Measurements from ENCODE around the gene TNFSF10.

Gene TNFSF10

GRCh38 chr3:172542999-172543398 lies 19.8 kb upstream of the TNFSF10 start:
- Histone ChIP-seq H3K4me1 (ENCODE audit: control insufficient read depth, insufficient read depth, low read length) (no peaks in the 10 kb centered on the region), H3K9me3 (ENCODE audit: control insufficient read depth, insufficient read depth, low read length) (no peaks in the 10 kb centered on the region), H3K27me3 (ENCODE audit: control insufficient read depth, insufficient read depth, low read length) (no peaks in the 10 kb centered on the region), H3K9ac (ENCODE audit: low read depth, low read length) (no peak overlapping the region), H3K36me3 (ENCODE audit: control insufficient read depth, insufficient read depth, low read length) (no peaks in the 10 kb centered on the region), H3K4me3 (ENCODE audit: low read depth, low read length) (no peak overlapping the region)

- Histone ChIP-seq H3K9me3 (ENCODE audit: control insufficient read depth, insufficient read depth, low read length) (no peaks in the 10 kb centered on the region), H3K27me3 (ENCODE audit: control insufficient read depth, insufficient read depth, low read length) (no peaks in the 10 kb centered on the region), H3K4me3 (ENCODE audit: low read depth, low read length) (no peak overlapping the region), H3K4me1 (ENCODE audit: control insufficient read depth, insufficient read depth, low read length) (no peaks in the 10 kb centered on the region), H3K9ac (ENCODE audit: low read depth, low read length) (no peak overlapping the region), H3K36me3 (ENCODE audit: control insufficient read depth, insufficient read depth, low read length) (no peaks in the 10 kb centered on the region)
These were observed 18.8 kb upstream of the TNFSF10 start for GRCh38 chr3:172541945-172542488.

- Histone ChIP-seq H3K4me1 (ENCODE audit: control insufficient read depth, insufficient read depth, low read length) (no peaks in the 10 kb centered on the region), H3K4me3 (ENCODE audit: low read depth, low read length) (no peak overlapping the region), H3K36me3 (ENCODE audit: control insufficient read depth, insufficient read depth, low read length) (no peaks in the 10 kb centered on the region), H3K9ac (ENCODE audit: low read depth, low read length) (no peak overlapping the region), H3K27me3 (ENCODE audit: control insufficient read depth, insufficient read depth, low read length) (no peaks in the 10 kb centered on the region), H3K9me3 (ENCODE audit: control insufficient read depth, insufficient read depth, low read length) (no peaks in the 10 kb centered on the region)
These were observed 16.8 kb upstream of the TNFSF10 start for GRCh38 chr3:172540049-172540448.

- Histone ChIP-seq H3K4me1 (ENCODE audit: control insufficient read depth, insufficient read depth, low read length) (no peaks in the 10 kb centered on the region), H3K9ac (ENCODE audit: low read depth, low read length) (no peak overlapping the region), H3K36me3 (ENCODE audit: control insufficient read depth, insufficient read depth, low read length) (no peaks in the 10 kb centered on the region), H3K27me3 (ENCODE audit: control insufficient read depth, insufficient read depth, low read length) (no peaks in the 10 kb centered on the region), H3K4me3 (ENCODE audit: low read depth, low read length) (no peak overlapping the region), H3K9me3 (ENCODE audit: control insufficient read depth, insufficient read depth, low read length) (no peaks in the 10 kb centered on the region)
These were observed 16.0 kb upstream of the TNFSF10 start for GRCh38 chr3:172539273-172539672.

GRCh38 chr3:172538368-172539151 lies 15.3 kb upstream of the TNFSF10 start:
- Histone ChIP-seq H3K36me3 (ENCODE audit: control insufficient read depth, insufficient read depth, low read length) (no peaks in the 10 kb centered on the region), H3K4me3 (ENCODE audit: low read depth, low read length) (no peak overlapping the region), H3K9ac (ENCODE audit: low read depth, low read length) (no peak overlapping the region), H3K27me3 (ENCODE audit: control insufficient read depth, insufficient read depth, low read length) (no peaks in the 10 kb centered on the region), H3K4me1 (ENCODE audit: control insufficient read depth, insufficient read depth, low read length) (no peaks in the 10 kb centered on the region), H3K9me3 (ENCODE audit: control insufficient read depth, insufficient read depth, low read length) (no peaks in the 10 kb centered on the region)

- no peaks in the 10 kb centered on the region for H3K9me3 ChIP-seq (ENCODE audit: control insufficient read depth, insufficient read depth, low read length)
- no peak overlapping the region for H3K9ac ChIP-seq (ENCODE audit: low read depth, low read length)
- no peaks in the 10 kb centered on the region for H3K27me3 ChIP-seq (ENCODE audit: control insufficient read depth, insufficient read depth, low read length)
- no peaks in the 10 kb centered on the region for H3K4me1 ChIP-seq (ENCODE audit: control insufficient read depth, insufficient read depth, low read length)
- no peaks in the 10 kb centered on the region for H3K36me3 ChIP-seq (ENCODE audit: control insufficient read depth, insufficient read depth, low read length)
- H3K4me3 ChIP-seq (ENCODE audit: low read depth, low read length), result no peak overlapping the region
These were observed 14.4 kb upstream of the TNFSF10 start for GRCh38 chr3:172537507-172538158.

- no peaks in the 10 kb centered on the region for H3K9me3 ChIP-seq (ENCODE audit: control insufficient read depth, insufficient read depth, low read length)
- H3K4me1 ChIP-seq (ENCODE audit: control insufficient read depth, insufficient read depth, low read length), result no peaks in the 10 kb centered on the region
- H3K9ac ChIP-seq (ENCODE audit: low read depth, low read length), result no peak overlapping the region
- no peak overlapping the region for H3K4me3 ChIP-seq (ENCODE audit: low read depth, low read length)
- H3K27me3 ChIP-seq (ENCODE audit: control insufficient read depth, insufficient read depth, low read length), result no peaks in the 10 kb centered on the region
- no peaks in the 10 kb centered on the region for H3K36me3 ChIP-seq (ENCODE audit: control insufficient read depth, insufficient read depth, low read length)
These were observed 13.8 kb upstream of the TNFSF10 start for GRCh38 chr3:172536993-172537419.

GRCh38 chr3:172536505-172536904 lies 13.3 kb upstream of the TNFSF10 start:
- Histone ChIP-seq H3K27me3 (ENCODE audit: control insufficient read depth, insufficient read depth, low read length) (no peaks in the 10 kb centered on the region), H3K9ac (ENCODE audit: low read depth, low read length) (no peak overlapping the region), H3K4me1 (ENCODE audit: control insufficient read depth, insufficient read depth, low read length) (no peaks in the 10 kb centered on the region), H3K9me3 (ENCODE audit: control insufficient read depth, insufficient read depth, low read length) (no peaks in the 10 kb centered on the region), H3K36me3 (ENCODE audit: control insufficient read depth, insufficient read depth, low read length) (no peaks in the 10 kb centered on the region), H3K4me3 (ENCODE audit: low read depth, low read length) (no peak overlapping the region)

- H3K4me3 ChIP-seq (ENCODE audit: low read depth, low read length), result no peak overlapping the region
- H3K36me3 ChIP-seq (ENCODE audit: control insufficient read depth, insufficient read depth, low read length), result no peaks in the 10 kb centered on the region
- no peaks in the 10 kb centered on the region for H3K4me1 ChIP-seq (ENCODE audit: control insufficient read depth, insufficient read depth, low read length)
- no peaks in the 10 kb centered on the region for H3K9me3 ChIP-seq (ENCODE audit: control insufficient read depth, insufficient read depth, low read length)
- no peak overlapping the region for H3K9ac ChIP-seq (ENCODE audit: low read depth, low read length)
- no peaks in the 10 kb centered on the region for H3K27me3 ChIP-seq (ENCODE audit: control insufficient read depth, insufficient read depth, low read length)
These were observed 7.3 kb upstream of the TNFSF10 start for GRCh38 chr3:172530566-172530965.

- Histone ChIP-seq H3K9me3 (ENCODE audit: control insufficient read depth, insufficient read depth, low read length) (no peaks in the 10 kb centered on the region), H3K4me3 (ENCODE audit: low read depth, low read length) (no peak overlapping the region), H3K36me3 (ENCODE audit: control insufficient read depth, insufficient read depth, low read length) (no peaks in the 10 kb centered on the region), H3K27me3 (ENCODE audit: control insufficient read depth, insufficient read depth, low read length) (no peaks in the 10 kb centered on the region), H3K9ac (ENCODE audit: low read depth, low read length) (no peak overlapping the region), H3K4me1 (ENCODE audit: control insufficient read depth, insufficient read depth, low read length) (no peaks in the 10 kb centered on the region)
These were observed 6.9 kb upstream of the TNFSF10 start for GRCh38 chr3:172530101-172530561.

GRCh38 chr3:172528677-172529076 lies 5.4 kb upstream of the TNFSF10 start:
- H3K4me3 ChIP-seq (ENCODE audit: low read depth, low read length), result no peak overlapping the region
- no peak overlapping the region for H3K9ac ChIP-seq (ENCODE audit: low read depth, low read length)
- H3K4me1 ChIP-seq (ENCODE audit: control insufficient read depth, insufficient read depth, low read length), result no peaks in the 10 kb centered on the region
- H3K9me3 ChIP-seq (ENCODE audit: control insufficient read depth, insufficient read depth, low read length), result no peaks in the 10 kb centered on the region
- no peaks in the 10 kb centered on the region for H3K36me3 ChIP-seq (ENCODE audit: control insufficient read depth, insufficient read depth, low read length)
- no peaks in the 10 kb centered on the region for H3K27me3 ChIP-seq (ENCODE audit: control insufficient read depth, insufficient read depth, low read length)

GRCh38 chr3:172527306-172527705 lies 4.1 kb upstream of the TNFSF10 start:
- no peak overlapping the region for H3K9ac ChIP-seq (ENCODE audit: low read depth, low read length)
- H3K4me1 ChIP-seq (ENCODE audit: control insufficient read depth, insufficient read depth, low read length), result no peaks in the 10 kb centered on the region
- H3K4me3 ChIP-seq (ENCODE audit: low read depth, low read length), result no peak overlapping the region
- no peaks in the 10 kb centered on the region for H3K27me3 ChIP-seq (ENCODE audit: control insufficient read depth, insufficient read depth, low read length)
- no peaks in the 10 kb centered on the region for H3K9me3 ChIP-seq (ENCODE audit: control insufficient read depth, insufficient read depth, low read length)
- no peaks in the 10 kb centered on the region for H3K36me3 ChIP-seq (ENCODE audit: control insufficient read depth, insufficient read depth, low read length)
